GM12878 (cell line): Measurements from ENCODE around the gene TCOF1. TPM values are rescaled to one million over a fixed set of nuclear protein-coding genes. Genes with fewer than 3 reads are reported as not detected.

Experiments used
- ATF7 ChIP-seq: fragments of 450-650 bp; IDR thresholded peaks from 2 replicates; pipeline ENCODE4 v1.6.1; 2016; ENCODE audit warnings: low read depth, mild to moderate bottlenecking
- BHLHE40 ChIP-seq, 2 experiments: fragments of 450-650 bp in 1 of 2; IDR thresholded peaks; 2 replicates each; pipeline ENCODE4 v1.6.1; 2011 to 2017; ENCODE audit warnings: low read depth in 2 of 2, borderline replicate concordance in 1 of 2, improper control_type of control experiment in 1 of 2, low read length in 1 of 2, mild to moderate bottlenecking in 1 of 2
- CBFB ChIP-seq: IDR thresholded peaks from 2 replicates; pipeline ENCODE4 v1.6.1; 2016; ENCODE audit warnings: antibody characterized with exemption, low read depth
- CREB1 ChIP-seq: IDR thresholded peaks from 2 replicates; pipeline ENCODE4 v1.6.1; 2012; ENCODE audit warnings: low read depth, mild to moderate bottlenecking, inconsistent platforms
- FOXK2 ChIP-seq: fragments of 450-650 bp; IDR thresholded peaks from 2 replicates; pipeline ENCODE4 v1.6.1; 2017; ENCODE audit warnings: mild to moderate bottlenecking, moderate library complexity
- MTA2 ChIP-seq: fragments of 450-650 bp; IDR thresholded peaks from 2 replicates; pipeline ENCODE4 v1.6.1; 2016; ENCODE audit warnings: low read depth, mild to moderate bottlenecking, moderate library complexity
- MTA3 ChIP-seq: IDR thresholded peaks from 2 replicates; pipeline ENCODE4 v1.6.1; 2012; ENCODE audit warnings: low read length, inconsistent platforms, borderline replicate concordance
- NBN ChIP-seq: fragments of 450-650 bp; IDR thresholded peaks from 2 replicates; pipeline ENCODE4 v1.6.1; 2016
- RUNX3 ChIP-seq: IDR thresholded peaks from 2 replicates; pipeline ENCODE4 v1.6.1; 2012; ENCODE audit warnings: low read length, inconsistent platforms
- SMAD5 ChIP-seq: IDR thresholded peaks from 2 replicates; pipeline ENCODE4 v1.6.1; 2016; ENCODE audit warnings: antibody characterized with exemption, low read depth
- SREBF1 ChIP-seq: IDR thresholded peaks from 2 replicates; pipeline ENCODE4 v1.6.1; 2012; ENCODE audit warnings: mild to moderate bottlenecking, low read length
- STAT3 ChIP-seq: IDR thresholded peaks from 2 replicates; pipeline ENCODE4 v1.6.1; 2011; ENCODE audit warnings: low read depth, low read length, improper control_type of control experiment
- TARDBP ChIP-seq: IDR thresholded peaks from 2 replicates; pipeline ENCODE4 v1.6.1; 2016; ENCODE audit warnings: borderline replicate concordance
- TBL1XR1 ChIP-seq: IDR thresholded peaks from 2 replicates; pipeline ENCODE4 v1.6.1; 2012; ENCODE audit warnings: low read depth, low read length, improper control_type of control experiment
- TCF12 ChIP-seq: IDR thresholded peaks from 2 replicates; pipeline ENCODE4 v1.6.1; 2011; ENCODE audit warnings: low read depth, mild to moderate bottlenecking, low read length
- USF1 ChIP-seq: IDR thresholded peaks from 2 replicates; pipeline ENCODE4 v1.6.1; 2011; ENCODE audit warnings: borderline replicate concordance, low read depth, mild to moderate bottlenecking, moderate library complexity, mixed read lengths, low read length; ENCODE audit not compliant: insufficient read depth; ENCODE audit errors: extremely low read length
- ZBED1 ChIP-seq: IDR thresholded peaks from 2 replicates; pipeline ENCODE4 v1.6.1; 2016; ENCODE audit warnings: borderline replicate concordance
- ZBTB40 ChIP-seq: fragments of 450-650 bp; IDR thresholded peaks from 2 replicates; pipeline ENCODE4 v1.6.1; 2016; ENCODE audit warnings: mild to moderate bottlenecking, moderate library complexity, borderline replicate concordance
- ZNF384 ChIP-seq: IDR thresholded peaks from 2 replicates; pipeline ENCODE4 v1.6.1; 2012; ENCODE audit warnings: low read depth, mild to moderate bottlenecking, low read length, improper control_type of control experiment, borderline replicate concordance
- polyA plus RNA-seq, 11 experiments: library from polyadenylated mRNA; depleted of rRNA in 4 of 11; unstranded in 6 of 11; stranded (reverse) in 5 of 11; fragments of >200 nt; fragmentation: Nextera tagmentation in 4 of 11; fragmentation: Illumina TruSeq in 1 of 11; extraction: Ambion mirVana in 4 of 11; extraction: Trizol in 1 of 11; gene quantifications; 1 replicate in 1 of 11; 2 replicates in 10 of 11; pipeline versions ENCODE4 v1.2.1 to v1.2.3, GENCODE V29; 2011 to 2016; ENCODE audit warnings: inconsistent platforms in 2 of 11, missing spikeins in 2 of 11, low read depth in 1 of 11
- total RNA-seq, 4 experiments: library from RNA; depleted of rRNA in 3 of 4; stranded (reverse); fragments of >200 nt in 3 of 4; fragmentation: Illumina TruSeq in 1 of 4; extraction: Trizol in 1 of 4; gene quantifications; 2 replicates each; pipeline versions ENCODE4 v1.2.1 to v1.2.3, GENCODE V29; 2013 to 2021
- TF ChIP-seq, protein P1 (sequence below): fragments of 450-650 bp; IDR thresholded peaks from 2 replicates; pipeline ENCODE4 v1.6.1; 2016; ENCODE audit warnings: mild to moderate bottlenecking
- TF ChIP-seq, protein P2 (sequence below): fragments of 450-650 bp; conservative IDR thresholded peaks from 2 replicates; pipeline ENCODE4 v1.6.1; 2017; ENCODE audit warnings: mild to moderate bottlenecking, moderate library complexity
- TF ChIP-seq, protein P3 (sequence below): IDR thresholded peaks from 2 replicates; pipeline ENCODE4 v1.6.1; 2012; ENCODE audit warnings: low read depth, low read length, improper control_type of control experiment

TCOF1 gene
- total and polyA plus RNA-seq, 10 of the 15 experiments (the other 5 are each of a cell fraction or from before 2014, with no cell fraction given), result 8.7 to 83.9 (median 38.9) TPM

GRCh38 chr5:150409638-150410523, 52.4 kb downstream of the TCOF1 start (continued):
- TF ChIP-seq ZBTB40 (no peak), BHLHE40 (IDR thresholded peaks at IDR 0.05; ENCODE audit: borderline replicate concordance in 1 of 2, low read depth in 2 of 2, low read length in 1 of 2) (peak in 1 of 2 experiments; percentile 28; a peak in 2 of 4 replicates), ATF7 (peak; percentile 66), ZNF384 (0 out of 2 replicates have a peak, but pooled peaks have one; percentile 13), STAT3 (no peak), MTA3 (no peak), TARDBP (no peak), ZBED1 (peak; percentile 74), RUNX3 (no peak), TBL1XR1 (no peak), SMAD5 (no peak; the same call in none of the 2 replicates), MTA2 (0 out of 2 replicates have a peak, but pooled peaks have one; percentile 44), USF1 (no peak), SREBF1 (no peak), CREB1 (no peak), NBN (peak; percentile 37; the same call in 1 of the 2 replicates), TCF12 (no peak; the same call in 1 of the 2 replicates), FOXK2 (no peak), CBFB (peak; percentile 58; the same call in 1 of the 2 replicates)
- TF ChIP-seq, protein P1, sequence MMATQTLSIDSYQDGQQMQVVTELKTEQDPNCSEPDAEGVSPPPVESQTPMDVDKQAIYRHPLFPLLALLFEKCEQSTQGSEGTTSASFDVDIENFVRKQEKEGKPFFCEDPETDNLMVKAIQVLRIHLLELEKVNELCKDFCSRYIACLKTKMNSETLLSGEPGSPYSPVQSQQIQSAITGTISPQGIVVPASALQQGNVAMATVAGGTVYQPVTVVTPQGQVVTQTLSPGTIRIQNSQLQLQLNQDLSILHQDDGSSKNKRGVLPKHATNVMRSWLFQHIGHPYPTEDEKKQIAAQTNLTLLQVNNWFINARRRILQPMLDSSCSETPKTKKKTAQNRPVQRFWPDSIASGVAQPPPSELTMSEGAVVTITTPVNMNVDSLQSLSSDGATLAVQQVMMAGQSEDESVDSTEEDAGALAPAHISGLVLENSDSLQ, result peak; percentile 54; the same call in 1 of the 2 replicates
- TF ChIP-seq, protein P2, sequence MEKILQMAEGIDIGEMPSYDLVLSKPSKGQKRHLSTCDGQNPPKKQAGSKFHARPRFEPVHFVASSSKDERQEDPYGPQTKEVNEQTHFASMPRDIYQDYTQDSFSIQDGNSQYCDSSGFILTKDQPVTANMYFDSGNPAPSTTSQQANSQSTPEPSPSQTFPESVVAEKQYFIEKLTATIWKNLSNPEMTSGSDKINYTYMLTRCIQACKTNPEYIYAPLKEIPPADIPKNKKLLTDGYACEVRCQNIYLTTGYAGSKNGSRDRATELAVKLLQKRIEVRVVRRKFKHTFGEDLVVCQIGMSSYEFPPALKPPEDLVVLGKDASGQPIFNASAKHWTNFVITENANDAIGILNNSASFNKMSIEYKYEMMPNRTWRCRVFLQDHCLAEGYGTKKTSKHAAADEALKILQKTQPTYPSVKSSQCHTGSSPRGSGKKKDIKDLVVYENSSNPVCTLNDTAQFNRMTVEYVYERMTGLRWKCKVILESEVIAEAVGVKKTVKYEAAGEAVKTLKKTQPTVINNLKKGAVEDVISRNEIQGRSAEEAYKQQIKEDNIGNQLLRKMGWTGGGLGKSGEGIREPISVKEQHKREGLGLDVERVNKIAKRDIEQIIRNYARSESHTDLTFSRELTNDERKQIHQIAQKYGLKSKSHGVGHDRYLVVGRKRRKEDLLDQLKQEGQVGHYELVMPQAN, result peak; percentile 38; the same call in 1 of the 2 replicates
- TF ChIP-seq, protein P3, sequence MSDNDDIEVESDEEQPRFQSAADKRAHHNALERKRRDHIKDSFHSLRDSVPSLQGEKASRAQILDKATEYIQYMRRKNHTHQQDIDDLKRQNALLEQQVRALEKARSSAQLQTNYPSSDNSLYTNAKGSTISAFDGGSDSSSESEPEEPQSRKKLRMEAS, result no peak
